ENCODE measurements around the gene IGF1R. TPM values are rescaled to one million over a fixed set of nuclear protein-coding genes. Genes with fewer than 3 reads are reported as not detected.

The IGF1R gene
- total RNA-seq, 1 donor from 2014 or later: 21.2 TPM

- no peak for ATAC-seq
Measured at GRCh38 chr15:99006904-99007495, 358.7 kb downstream of the IGF1R start.

DNA sequence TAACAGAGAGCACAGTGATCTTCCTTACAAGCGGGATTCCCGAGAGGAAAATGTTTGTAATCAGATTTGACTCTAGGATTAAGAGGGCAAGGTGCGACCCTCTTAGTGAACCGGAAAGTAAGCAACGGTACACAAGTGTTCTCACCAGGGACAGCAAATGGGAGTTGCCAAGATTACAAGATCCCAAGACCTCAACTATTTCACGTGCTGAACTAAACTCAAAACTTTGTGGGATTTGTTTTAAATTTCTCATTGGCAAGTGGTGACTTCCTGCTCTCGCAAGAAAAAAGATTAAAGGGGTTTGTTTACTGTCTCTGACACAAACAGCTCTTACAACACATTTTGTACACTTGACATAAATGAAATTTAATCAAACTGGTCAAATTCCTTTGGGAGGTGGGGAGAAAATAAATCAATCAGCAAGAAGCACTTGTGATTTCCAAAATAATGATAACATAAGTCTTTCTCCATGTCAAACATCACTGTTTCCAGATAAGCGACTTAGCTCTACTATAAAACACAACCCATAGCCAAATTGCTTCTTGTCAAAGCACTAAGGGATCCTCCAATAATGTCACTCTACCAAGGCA, 361.5 kb downstream of the IGF1R start:
- ATAC-seq: no peak

GRCh38 chr15:99010768-99011167, 362.4 kb downstream of the IGF1R start:
- ATAC-seq: no peak
